ENCODE results near the gene SPAG16.
"Not testable (repeated sequence)": the region's sequence is repeated elsewhere in the genome, so short reads cannot be mapped to it uniquely, and the experiment has no call there.

SPAG16 gene

GRCh38 chr2:213848631-213849030, 564.4 kb downstream of the SPAG16 start:
- DNase-seq = no peak

GRCh38 chr2:213861638-213862037, 577.4 kb downstream of the SPAG16 start:
- DNase-seq = no peak

- DNase-seq = no peak
Measured at GRCh38 chr2:213862407-213863076, 578.3 kb downstream of the SPAG16 start.

- DNase-seq = no peak
Measured at GRCh38 chr2:213863541-213863940, 579.3 kb downstream of the SPAG16 start.

- no peak for DNase-seq
Measured at GRCh38 chr2:213868526-213868925, 584.3 kb downstream of the SPAG16 start.

- DNase-seq = no peak
Measured at GRCh38 chr2:213885485-213885884, 601.2 kb downstream of the SPAG16 start.

DNA sequence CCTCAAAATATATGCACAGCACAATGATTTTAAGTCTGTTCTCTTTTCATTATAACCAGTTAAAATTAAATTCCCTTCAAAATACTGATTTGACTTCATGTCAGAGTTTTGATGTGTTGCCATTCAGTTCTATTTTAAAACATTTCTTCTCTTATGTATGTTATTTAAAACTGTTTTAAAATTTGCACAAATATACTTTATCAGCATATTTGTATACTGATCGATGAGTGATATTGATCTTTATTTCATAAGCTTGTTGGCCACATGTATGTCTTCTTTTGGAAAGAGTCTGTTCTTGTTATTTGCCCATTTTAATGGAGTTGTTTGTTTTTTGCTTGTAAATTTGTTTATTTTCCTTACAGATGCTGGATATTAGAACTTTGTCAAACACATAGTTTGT, 630.2 kb downstream of the SPAG16 start:
- no peak for DNase-seq

DNA sequence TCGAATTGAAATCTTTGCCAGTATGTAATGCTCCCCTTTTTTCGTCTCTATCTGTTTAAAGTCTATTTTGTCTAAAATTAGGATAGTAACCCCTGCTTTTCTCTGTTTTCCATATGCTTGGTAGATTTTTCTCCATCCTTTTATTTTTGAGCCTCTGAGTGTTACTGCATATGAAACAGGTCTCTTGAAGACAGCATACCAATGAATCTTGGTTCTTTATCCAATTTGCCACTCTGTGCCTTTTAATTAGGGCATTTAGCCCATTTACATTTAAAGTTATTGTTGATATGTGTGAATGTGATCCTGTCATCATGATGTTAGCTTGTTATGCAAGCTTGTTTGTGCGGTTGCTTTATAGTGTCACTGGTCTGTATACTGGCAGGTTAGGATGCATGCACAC, 635.8 kb downstream of the SPAG16 start:
- no peak for DNase-seq

DNA sequence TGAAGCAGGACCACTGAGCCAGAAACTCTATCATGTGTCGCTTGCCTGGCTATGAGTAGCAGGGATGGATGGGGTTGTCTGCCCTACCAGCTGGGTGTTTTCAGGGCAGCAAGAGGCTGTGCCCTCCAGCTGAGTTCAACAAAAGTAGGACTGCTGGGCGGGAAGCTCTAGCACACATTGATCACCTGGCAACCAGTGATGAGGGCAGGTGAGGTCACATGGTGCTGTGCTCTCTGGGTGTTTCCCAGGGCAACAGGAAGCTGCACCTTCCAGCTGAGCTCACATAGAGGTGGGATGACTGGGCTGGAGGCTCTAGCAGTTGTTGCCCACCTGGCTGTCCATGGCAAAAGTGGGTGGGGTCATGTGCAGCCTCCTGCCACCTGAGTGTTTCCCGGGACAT, 639.3 kb downstream of the SPAG16 start:
- no peak for DNase-seq

GRCh38 chr2:213934560-213934959, 650.3 kb downstream of the SPAG16 start:
- DNase-seq = no peak

DNA sequence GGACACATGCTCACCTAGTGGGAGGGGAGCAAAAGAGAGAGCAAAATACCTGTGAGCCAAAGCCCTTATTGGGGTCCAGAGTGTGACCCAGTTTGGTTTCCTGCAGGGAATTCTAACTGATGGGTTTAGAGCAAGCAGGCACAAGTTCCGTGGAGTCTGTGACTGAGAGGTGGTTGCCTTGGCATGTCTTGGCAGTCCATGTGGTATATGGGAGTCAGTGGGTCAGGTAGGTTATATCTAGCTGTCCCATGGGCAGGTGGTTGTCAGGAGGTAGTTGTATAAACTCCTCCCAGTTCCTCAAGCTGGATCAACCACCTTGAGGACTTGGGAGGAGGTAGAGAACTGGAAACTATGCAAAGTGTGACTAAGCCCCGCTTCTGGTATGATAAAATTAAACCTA, 673.8 kb downstream of the SPAG16 start:
- DNase-seq = no peak

GRCh38 chr2:213959589-213959988, 675.3 kb downstream of the SPAG16 start:
- DNase-seq = no peak

GRCh38 chr2:213971536-213971935, 687.3 kb downstream of the SPAG16 start:
- DNase-seq = no peak

- no peak for DNase-seq
Measured at GRCh38 chr2:213980883-213981282, 696.6 kb downstream of the SPAG16 start.

DNA sequence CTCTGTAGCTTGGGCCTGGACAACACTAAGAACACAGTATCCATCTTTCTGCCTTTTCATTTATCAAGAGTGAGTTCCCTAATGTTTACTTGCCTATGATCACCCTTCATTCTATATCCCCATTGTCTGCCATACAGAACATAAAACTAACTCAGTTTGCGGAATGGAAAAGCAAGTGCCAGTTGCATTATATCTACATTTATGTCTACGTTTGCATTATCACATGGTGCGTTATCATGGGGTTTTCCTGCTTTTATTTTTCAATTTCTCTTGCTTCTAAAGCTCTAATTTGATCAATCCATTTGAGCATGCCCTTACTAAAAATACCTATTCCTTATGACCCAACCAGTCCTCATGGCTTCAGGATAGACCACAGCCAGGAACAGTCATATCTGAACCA, 704.9 kb downstream of the SPAG16 start:
- no peak for DNase-seq

DNA sequence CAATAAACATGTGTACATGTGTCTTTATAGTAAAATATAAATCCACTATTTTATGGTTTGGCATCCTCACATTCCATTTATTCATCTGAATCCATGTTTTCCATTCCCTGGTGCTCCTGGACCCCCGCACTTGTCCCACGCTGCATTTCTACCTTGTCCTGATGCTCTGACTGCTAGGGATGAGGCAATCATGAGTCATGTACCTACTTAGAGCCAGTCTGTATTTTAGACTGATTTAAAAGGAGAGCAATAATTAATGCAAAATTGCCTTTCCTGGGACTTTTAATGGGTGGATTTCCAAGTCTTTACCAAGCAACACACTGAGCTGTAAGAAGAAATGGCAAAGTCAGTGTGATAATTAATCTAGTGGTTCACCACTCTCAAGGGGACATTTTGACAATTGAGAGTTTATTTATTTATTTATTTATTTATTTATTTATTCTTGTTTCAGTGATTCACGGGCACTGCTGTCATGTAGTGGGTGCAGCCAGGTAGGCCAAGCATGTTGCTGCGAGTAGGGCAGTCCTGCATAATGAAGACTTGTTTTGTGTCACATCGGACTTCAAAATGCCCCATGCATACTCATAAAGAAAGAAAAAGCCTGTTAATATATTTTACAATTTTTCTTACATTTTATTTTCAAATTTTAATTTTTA, 707.3 kb downstream of the SPAG16 start:
- DNase-seq = no peak

GRCh38 chr2:213995400-213996105, 711.3 kb downstream of the SPAG16 start:
- no peak for DNase-seq

GRCh38 chr2:213998976-213999375, 714.7 kb downstream of the SPAG16 start:
- DNase-seq = not testable (repeated sequence)

DNA sequence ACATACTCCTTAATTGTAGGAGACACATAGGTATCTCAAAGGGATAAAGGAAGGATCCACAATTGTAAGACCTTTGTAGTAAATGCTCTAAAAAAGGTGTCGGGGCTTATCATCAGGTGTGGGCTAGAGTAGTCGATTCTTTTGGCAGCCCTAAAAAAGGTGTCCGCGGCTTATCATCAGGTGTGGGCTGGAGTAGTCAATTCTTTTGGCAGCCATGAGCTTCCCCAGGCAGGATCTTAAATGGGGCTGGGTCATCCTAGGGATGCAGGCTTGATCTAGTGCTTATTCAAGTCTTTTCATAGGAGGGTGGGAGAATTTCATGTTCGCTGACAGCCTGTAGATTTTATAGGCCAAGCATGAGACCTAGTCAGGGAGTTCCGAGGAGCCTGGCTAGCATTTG, 720.2 kb downstream of the SPAG16 start:
- DNase-seq = no peak

DNA sequence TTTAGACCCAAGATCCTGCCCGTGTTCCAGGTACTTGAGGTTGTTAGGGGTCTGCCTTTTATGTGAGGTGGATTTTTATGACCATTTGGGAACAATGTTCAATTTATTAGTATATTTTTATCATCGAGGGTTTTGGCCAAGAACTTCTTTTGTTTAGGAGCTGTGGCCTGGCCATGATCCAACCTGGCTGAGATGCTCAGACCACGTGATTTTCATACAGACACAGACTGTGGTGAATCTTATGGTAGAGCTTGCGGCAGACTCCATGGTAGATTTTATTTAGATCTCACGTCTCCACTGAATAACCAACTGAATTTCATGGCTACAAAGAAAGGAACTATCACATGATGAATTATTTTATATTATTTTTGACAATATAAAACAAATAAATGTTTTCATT, 721.1 kb downstream of the SPAG16 start:
- DNase-seq = no peak

- no peak for DNase-seq
Measured at GRCh38 chr2:214006601-214007000, 722.3 kb downstream of the SPAG16 start.

- DNase-seq = no peak
Measured at GRCh38 chr2:214011676-214012075, 727.4 kb downstream of the SPAG16 start.

DNA sequence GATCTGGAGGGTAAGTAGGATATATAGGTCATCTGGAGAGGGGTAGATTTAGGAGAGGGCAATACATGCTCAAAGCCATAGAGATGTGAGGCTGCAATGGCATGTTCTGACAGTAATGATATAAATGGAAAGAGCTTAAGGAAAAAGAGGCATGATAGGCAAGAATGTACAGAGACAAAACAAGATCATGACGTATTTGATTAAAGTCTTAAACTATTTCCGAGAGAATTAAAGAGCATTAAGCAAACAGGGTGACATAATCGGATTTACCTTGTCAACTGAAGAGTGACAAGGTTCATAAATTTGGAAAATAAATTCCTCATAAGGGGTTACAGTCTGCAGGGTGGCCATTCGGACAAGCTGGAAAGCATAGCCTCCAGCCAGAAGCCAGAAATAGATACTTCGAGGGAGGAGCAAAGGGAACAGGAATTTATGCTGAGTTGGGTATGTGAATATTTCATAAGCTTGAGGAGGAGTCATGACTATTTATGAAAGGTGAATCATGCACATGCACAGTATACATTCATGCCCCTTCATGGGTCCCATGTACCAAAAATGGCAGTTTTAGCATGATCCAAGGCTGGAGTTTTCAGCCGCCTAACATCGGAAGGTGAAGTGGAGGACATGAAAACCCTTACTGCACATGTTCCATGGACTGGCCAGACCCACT, 730.4 kb downstream of the SPAG16 start:
- DNase-seq = no peak

Measured in activated CD4-positive, CD25-positive, alpha-beta regulatory T cell (primary cell).